ENCODE data around the gene WNT7B.
A peak's percentile ranks its signal among the peaks of the same experiment; 100 is the strongest.

The WNT7B gene

GRCh38 chr22:45977003-45977411 lies at the start of gene WNT7B:
Gene WNT7B, minus strand, starts transcription at chr22:45977162. Its CDS starts 408 bp downstream, at chr22:45976754.
- DNase-seq (ENCODE audit: low read depth), result no peak
- H3K4me3 ChIP-seq (ENCODE audit: control insufficient read depth, low read depth, low read length), result peak within 1 kb of the TSS; percentile 38
- TF ChIP-seq CTCF (IDR thresholded peaks at IDR 0.05; ENCODE audit: control insufficient read depth, insufficient read depth, low read depth, low read length, missing control alignments), result no peak

- no peak for TF ChIP-seq CTCF (IDR thresholded peaks at IDR 0.05; ENCODE audit: control insufficient read depth, insufficient read depth, low read depth, low read length, missing control alignments)
- H3K4me3 ChIP-seq (ENCODE audit: control insufficient read depth, low read depth, low read length), result no peak overlapping the region
- DNase-seq (ENCODE audit: low read depth), result no peak
Observed at GRCh38 chr22:46025973-46026898, 49.3 kb upstream of the WNT7B start.

- no peak for DNase-seq (ENCODE audit: low read depth)
- TF ChIP-seq CTCF (IDR thresholded peaks at IDR 0.05; ENCODE audit: control insufficient read depth, insufficient read depth, low read depth, low read length, missing control alignments), result no peak
- no peak overlapping the region for H3K4me3 ChIP-seq (ENCODE audit: control insufficient read depth, low read depth, low read length)
Observed at GRCh38 chr22:46025225-46025972, 48.4 kb upstream of the WNT7B start.

GRCh38 chr22:46024136-46024840 lies 47.3 kb upstream of the WNT7B start:
- DNase-seq (ENCODE audit: low read depth), result no peak
- no peak for TF ChIP-seq CTCF (IDR thresholded peaks at IDR 0.05; ENCODE audit: control insufficient read depth, insufficient read depth, low read depth, low read length, missing control alignments)

GRCh38 chr22:46023558-46023981 lies 46.6 kb upstream of the WNT7B start:
- no peak for TF ChIP-seq CTCF (IDR thresholded peaks at IDR 0.05; ENCODE audit: control insufficient read depth, insufficient read depth, low read depth, low read length, missing control alignments)
- DNase-seq (ENCODE audit: low read depth), result peak; percentile 77

More at GRCh38 chr22:46024136-46024840, 47.3 kb upstream of the WNT7B start:
- H3K4me3 ChIP-seq (ENCODE audit: control insufficient read depth, low read depth, low read length), result no peak overlapping the region

GRCh38 chr22:46022881-46023512 lies 46.0 kb upstream of the WNT7B start:
- no peak overlapping the region for H3K4me3 ChIP-seq (ENCODE audit: control insufficient read depth, low read depth, low read length)
- no peak for TF ChIP-seq CTCF (IDR thresholded peaks at IDR 0.05; ENCODE audit: control insufficient read depth, insufficient read depth, low read depth, low read length, missing control alignments)
- DNase-seq (ENCODE audit: low read depth), result no peak

More at GRCh38 chr22:46023558-46023981, 46.6 kb upstream of the WNT7B start:
- no peak overlapping the region for H3K4me3 ChIP-seq (ENCODE audit: control insufficient read depth, low read depth, low read length)
